ENCODE data around the gene SWSAP1. TPM values are rescaled to one million over a fixed set of nuclear protein-coding genes. Genes with fewer than 3 reads are reported as not detected.
"Not testable (repeated sequence)": the region's sequence is repeated elsewhere in the genome, so short reads cannot be mapped to it uniquely, and the experiment has no call there.

Gene SWSAP1
- total and polyA plus RNA-seq, 2 experiments from 2014 or later: 2.1 to 6.1 TPM

DNA sequence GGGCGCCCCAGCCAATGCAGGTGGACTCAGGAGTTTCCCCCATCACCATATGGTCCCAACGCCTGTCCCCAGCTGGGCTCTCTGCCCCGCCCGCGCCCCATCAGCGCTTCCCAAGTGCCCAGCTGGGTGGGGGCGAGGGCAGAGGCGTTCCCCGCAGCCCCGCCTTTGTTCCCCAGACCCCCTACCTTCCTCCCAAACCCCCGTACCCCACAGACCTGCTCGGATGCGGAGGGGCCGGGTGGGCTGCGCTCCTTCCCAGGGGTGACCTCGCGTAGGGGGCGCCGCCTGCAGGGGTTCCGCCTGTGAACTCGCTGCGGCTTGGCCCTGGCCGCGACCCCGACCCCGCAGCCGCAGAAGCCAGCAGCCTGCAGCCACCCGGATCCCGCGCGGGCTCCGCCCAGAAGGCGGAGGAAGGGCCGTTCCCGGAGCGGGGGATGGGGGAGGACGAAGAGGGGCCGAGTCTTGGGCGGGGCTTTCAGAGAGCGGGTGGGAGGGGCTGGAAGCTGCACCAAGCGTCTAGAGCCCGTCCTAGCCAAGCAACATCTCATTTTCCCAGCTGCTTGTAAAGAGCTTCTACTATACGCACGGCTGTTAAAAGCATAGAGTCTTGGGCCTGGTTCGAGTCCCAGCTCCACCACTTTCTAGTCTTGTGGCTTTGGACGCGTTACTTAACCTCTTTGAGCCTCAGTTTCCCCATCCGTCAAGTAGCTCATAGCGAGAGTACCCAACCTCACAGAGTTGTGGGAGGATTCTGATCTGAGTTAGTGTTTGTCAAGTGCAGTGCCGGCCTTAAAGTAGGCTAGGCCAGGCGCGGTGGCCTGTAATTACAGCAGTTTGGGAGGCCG lies 35.0 kb upstream of the SWSAP1 start, which contains the start of gene RAB3D:
RAB3D (minus strand) TSS at position 404 of the 845 bp plus-strand sequence. CDS start 2,258 bp downstream, outside the sequence.
- peak; percentile 96 for ATAC-seq
- H3K36me3 Mint-ChIP-seq (ENCODE audit: low read depth): peaks cover 28% of the 10 kb centered on the region
- H3K27ac ChIP-seq (ENCODE audit: low read depth): peak within 1 kb of the TSS; percentile 39; the same call in 1 of the 2 replicates

DNA sequence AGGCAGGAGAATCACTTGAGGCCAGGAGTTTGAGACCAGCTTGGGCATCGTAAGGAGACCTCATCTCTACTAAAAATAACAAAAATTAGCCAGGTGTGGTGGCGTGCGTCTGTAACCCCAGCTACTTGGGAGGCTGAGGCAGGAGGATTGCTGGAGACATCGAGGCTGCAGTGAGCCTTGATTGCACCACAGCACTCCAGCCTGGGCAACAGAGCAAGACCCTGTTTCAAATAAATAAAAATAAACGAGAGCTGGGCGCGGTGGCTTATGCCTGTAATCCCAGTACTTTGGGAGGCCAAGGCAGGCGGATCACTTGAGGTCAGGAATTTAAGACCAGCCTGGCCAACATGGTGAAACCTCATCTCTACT lies 34.4 kb upstream of the SWSAP1 start:
- not testable (repeated sequence) for H4K20me1 ChIP-seq (replicated peaks; ENCODE audit: insufficient read depth); H3K4me1 Mint-ChIP-seq; H3K9me2 ChIP-seq (ENCODE audit: insufficient read depth); H3K79me2 ChIP-seq (replicated peaks; ENCODE audit: insufficient read depth); ATAC-seq; H3K4me1 ChIP-seq (ENCODE audit: insufficient read depth); H3F3A ChIP-seq (replicated peaks; ENCODE audit: low read depth); DNase-seq (ENCODE audit: low spot score); H3K27me3 ChIP-seq (ENCODE audit: insufficient read depth); H3K9me3 Mint-ChIP-seq; H3K27ac Mint-ChIP-seq; H3K36me3 ChIP-seq (ENCODE audit: insufficient read depth)
- peaks cover 25% of the 10 kb centered on the region for H3K36me3 Mint-ChIP-seq (ENCODE audit: low read depth)
- Histone ChIP-seq H3K27ac (ENCODE audit: low read depth) (peak overlapping the region; percentile 39; the same call in 1 of the 2 replicates), H3K4me3 (peak overlapping the region; percentile 87; the same call in 1 of the 2 replicates), H2AFZ (peak overlapping the region; percentile 99), H3K4me2 (peak overlapping the region; percentile 57; the same call in 1 of the 2 replicates)
- H3K27me3 Mint-ChIP-seq (ENCODE audit: insufficient read depth, low read depth, poor library complexity): peaks cover 21% of the 10 kb centered on the region
- peak overlapping the region; percentile 86 for H3K4me3 Mint-ChIP-seq

More for the DNA sequence above, 35.0 kb upstream of the SWSAP1 start, which contains the start of gene RAB3D:
- TF ChIP-seq, protein P1, sequence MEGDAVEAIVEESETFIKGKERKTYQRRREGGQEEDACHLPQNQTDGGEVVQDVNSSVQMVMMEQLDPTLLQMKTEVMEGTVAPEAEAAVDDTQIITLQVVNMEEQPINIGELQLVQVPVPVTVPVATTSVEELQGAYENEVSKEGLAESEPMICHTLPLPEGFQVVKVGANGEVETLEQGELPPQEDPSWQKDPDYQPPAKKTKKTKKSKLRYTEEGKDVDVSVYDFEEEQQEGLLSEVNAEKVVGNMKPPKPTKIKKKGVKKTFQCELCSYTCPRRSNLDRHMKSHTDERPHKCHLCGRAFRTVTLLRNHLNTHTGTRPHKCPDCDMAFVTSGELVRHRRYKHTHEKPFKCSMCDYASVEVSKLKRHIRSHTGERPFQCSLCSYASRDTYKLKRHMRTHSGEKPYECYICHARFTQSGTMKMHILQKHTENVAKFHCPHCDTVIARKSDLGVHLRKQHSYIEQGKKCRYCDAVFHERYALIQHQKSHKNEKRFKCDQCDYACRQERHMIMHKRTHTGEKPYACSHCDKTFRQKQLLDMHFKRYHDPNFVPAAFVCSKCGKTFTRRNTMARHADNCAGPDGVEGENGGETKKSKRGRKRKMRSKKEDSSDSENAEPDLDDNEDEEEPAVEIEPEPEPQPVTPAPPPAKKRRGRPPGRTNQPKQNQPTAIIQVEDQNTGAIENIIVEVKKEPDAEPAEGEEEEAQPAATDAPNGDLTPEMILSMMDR (conservative IDR thresholded peaks at IDR 0.05; ENCODE audit: low read depth in 2 of 2): 0 out of 4 replicates have a peak, but pooled peaks of 1 of the 2 experiments have one; percentile 9
- TF ChIP-seq, protein P2, sequence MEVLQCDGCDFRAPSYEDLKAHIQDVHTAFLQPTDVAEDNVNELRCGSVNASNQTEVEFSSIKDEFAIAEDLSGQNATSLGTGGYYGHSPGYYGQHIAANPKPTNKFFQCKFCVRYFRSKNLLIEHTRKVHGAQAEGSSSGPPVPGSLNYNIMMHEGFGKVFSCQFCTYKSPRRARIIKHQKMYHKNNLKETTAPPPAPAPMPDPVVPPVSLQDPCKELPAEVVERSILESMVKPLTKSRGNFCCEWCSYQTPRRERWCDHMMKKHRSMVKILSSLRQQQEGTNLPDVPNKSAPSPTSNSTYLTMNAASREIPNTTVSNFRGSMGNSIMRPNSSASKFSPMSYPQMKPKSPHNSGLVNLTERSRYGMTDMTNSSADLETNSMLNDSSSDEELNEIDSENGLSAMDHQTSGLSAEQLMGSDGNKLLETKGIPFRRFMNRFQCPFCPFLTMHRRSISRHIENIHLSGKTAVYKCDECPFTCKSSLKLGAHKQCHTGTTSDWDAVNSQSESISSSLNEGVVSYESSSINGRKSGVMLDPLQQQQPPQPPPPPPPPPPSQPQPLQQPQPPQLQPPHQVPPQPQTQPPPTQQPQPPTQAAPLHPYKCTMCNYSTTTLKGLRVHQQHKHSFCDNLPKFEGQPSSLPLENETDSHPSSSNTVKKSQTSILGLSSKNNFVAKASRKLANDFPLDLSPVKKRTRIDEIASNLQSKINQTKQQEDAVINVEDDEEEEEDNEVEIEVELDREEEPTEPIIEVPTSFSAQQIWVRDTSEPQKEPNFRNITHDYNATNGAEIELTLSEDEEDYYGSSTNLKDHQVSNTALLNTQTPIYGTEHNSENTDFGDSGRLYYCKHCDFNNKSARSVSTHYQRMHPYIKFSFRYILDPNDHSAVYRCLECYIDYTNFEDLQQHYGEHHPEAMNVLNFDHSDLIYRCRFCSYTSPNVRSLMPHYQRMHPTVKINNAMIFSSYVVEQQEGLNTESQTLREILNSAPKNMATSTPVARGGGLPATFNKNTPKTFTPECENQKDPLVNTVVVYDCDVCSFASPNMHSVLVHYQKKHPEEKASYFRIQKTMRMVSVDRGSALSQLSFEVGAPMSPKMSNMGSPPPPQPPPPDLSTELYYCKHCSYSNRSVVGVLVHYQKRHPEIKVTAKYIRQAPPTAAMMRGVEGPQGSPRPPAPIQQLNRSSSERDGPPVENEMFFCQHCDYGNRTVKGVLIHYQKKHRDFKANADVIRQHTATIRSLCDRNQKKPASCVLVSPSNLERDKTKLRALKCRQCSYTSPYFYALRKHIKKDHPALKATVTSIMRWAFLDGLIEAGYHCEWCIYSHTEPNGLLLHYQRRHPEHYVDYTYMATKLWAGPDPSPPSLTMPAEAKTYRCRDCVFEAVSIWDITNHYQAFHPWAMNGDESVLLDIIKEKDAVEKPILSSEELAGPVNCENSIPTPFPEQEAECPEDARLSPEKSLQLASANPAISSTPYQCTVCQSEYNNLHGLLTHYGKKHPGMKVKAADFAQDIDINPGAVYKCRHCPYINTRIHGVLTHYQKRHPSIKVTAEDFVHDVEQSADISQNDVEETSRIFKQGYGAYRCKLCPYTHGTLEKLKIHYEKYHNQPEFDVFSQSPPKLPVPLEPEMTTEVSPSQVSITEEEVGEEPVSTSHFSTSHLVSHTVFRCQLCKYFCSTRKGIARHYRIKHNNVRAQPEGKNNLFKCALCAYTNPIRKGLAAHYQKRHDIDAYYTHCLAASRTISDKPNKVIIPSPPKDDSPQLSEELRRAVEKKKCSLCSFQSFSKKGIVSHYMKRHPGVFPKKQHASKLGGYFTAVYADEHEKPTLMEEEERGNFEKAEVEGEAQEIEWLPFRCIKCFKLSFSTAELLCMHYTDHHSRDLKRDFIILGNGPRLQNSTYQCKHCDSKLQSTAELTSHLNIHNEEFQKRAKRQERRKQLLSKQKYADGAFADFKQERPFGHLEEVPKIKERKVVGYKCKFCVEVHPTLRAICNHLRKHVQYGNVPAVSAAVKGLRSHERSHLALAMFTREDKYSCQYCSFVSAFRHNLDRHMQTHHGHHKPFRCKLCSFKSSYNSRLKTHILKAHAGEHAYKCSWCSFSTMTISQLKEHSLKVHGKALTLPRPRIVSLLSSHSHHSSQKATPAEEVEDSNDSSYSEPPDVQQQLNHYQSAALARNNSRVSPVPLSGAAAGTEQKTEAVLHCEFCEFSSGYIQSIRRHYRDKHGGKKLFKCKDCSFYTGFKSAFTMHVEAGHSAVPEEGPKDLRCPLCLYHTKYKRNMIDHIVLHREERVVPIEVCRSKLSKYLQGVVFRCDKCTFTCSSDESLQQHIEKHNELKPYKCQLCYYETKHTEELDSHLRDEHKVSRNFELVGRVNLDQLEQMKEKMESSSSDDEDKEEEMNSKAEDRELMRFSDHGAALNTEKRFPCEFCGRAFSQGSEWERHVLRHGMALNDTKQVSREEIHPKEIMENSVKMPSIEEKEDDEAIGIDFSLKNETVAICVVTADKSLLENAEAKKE (CRISPR knock-in tag; IDR thresholded peaks at IDR 0.05): no peak
- TF ChIP-seq ZNF114 (CRISPR knock-in tag; IDR thresholded peaks at IDR 0.05): no peak
- peak; percentile 86 for TF ChIP-seq POLR2AphosphoS5 (IDR thresholded peaks at IDR 0.05; ENCODE audit: low read depth)
- TF ChIP-seq STAT1 (IDR thresholded peaks at IDR 0.05; ENCODE audit: unreplicated experiment): no peak
- no peak for TF ChIP-seq CREB1 (CRISPR knock-in tag; IDR thresholded peaks at IDR 0.05; ENCODE audit: low read depth)
- no peak within 1 kb of the TSS for H3K27ac Mint-ChIP-seq
- H4K20me1 ChIP-seq (replicated peaks; ENCODE audit: insufficient read depth): no peaks in the 10 kb centered on the region; the same call in 1 of the 2 replicates
- no peaks in the 10 kb centered on the region for H3K9me2 ChIP-seq (ENCODE audit: insufficient read depth)
- H3F3A ChIP-seq (replicated peaks; ENCODE audit: low read depth): 0 out of 2 replicates have a peak, but pooled peaks cover 3% of the 10 kb centered on the region
- H3K4me3 ChIP-seq: peak within 1 kb of the TSS; percentile 87
- H3K9me3 Mint-ChIP-seq: no peaks in the 10 kb centered on the region
- peaks cover 3% of the 10 kb centered on the region; the same call in 1 of the 2 replicates for H3K4me1 ChIP-seq (ENCODE audit: insufficient read depth)
- H3K36me3 ChIP-seq (ENCODE audit: insufficient read depth): no peaks in the 10 kb centered on the region
- H3K27me3 ChIP-seq (ENCODE audit: insufficient read depth): no peaks in the 10 kb centered on the region
- no peaks in the 10 kb centered on the region for H3K79me2 ChIP-seq (replicated peaks; ENCODE audit: insufficient read depth)
- H2AFZ ChIP-seq: peak within 1 kb of the TSS; percentile 99
- H3K27me3 Mint-ChIP-seq (ENCODE audit: insufficient read depth, low read depth, poor library complexity): peaks cover 18% of the 10 kb centered on the region
- peaks cover 6% of the 10 kb centered on the region; the same call in 2 of the 3 replicates for H3K4me1 Mint-ChIP-seq
- peak within 1 kb of the TSS; percentile 86 for H3K4me3 Mint-ChIP-seq
- DNase-seq (ENCODE audit: low spot score): peak; percentile 98
- peak within 1 kb of the TSS; percentile 85 for H3K4me2 ChIP-seq

All from GM23338 (cell line).